GM19328 (cell line): ENCODE results near the gene LMNA.
"Not testable (repeated sequence)": the region's sequence is repeated elsewhere in the genome, so short reads cannot be mapped to it uniquely, and the experiment has no call there.

Source experiments
- ATAC-seq: cut with Tn5 transposase; IDR thresholded peaks from one replicate; pipeline ENCODE4 v1.9.1; 2021; ENCODE audit warnings: mild to moderate bottlenecking, moderate library complexity; ENCODE audit not compliant: unreplicated experiment

Gene LMNA

DNA sequence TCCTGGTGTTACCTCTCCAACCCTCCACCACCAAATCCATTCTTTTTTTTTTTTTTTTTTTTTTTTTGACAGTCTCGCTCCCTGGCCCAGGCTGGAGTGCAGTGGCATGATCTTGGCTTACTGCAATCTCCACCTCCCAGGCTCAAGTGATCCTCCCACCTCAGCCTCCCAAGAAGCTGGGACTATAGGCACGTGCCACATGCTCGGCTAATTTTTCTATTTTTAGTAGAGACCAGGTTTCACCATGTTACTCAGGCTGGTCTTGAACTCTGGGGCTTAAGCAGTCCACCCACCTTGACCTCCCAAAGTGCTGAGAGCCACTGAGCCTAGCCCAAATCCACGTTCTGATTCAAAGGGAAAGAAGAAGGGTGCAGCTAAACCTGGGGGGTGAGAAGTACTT, 6.5 kb downstream of the LMNA start:
- not testable (repeated sequence) for ATAC-seq

DNA sequence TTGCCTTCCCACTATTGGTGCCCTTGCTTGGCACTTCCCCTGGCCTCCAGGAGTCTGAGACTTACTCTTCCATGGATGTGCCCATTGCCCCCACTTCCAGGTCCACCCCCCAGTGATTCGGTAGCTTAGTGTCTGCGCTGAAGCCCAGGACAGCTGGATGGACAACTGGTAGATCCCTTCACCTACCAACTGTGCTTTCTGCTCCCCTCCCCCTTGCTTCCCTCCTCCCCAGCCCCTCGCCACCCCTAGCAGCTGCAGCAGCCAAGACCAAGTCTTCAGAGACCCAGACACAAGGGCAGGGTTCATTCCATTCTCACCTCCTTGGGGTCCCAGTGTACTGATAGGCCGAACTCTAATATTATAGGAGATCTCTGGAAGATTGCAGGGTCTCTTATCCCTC, 6.9 kb downstream of the LMNA start:
- ATAC-seq: no peak

DNA sequence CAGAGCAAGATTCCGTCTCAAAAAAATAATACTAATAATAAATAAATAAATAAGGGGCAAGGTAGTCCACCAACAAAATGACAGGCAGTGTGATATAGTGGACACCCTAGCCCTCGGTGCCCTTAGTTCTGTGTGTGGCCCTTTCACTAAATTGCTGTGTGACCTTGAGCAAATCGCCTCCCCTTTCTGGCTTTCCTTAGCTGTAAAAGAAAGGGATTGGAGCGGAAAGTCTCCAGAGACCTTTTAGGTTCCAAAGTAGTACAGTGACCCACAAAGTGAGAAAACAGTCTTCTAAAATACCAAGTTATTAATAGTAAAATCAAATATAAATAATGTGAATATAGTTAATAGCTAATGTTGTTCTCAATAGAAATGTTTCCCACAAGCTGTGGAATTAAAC, 7.6 kb downstream of the LMNA start:
- no peak for ATAC-seq

DNA sequence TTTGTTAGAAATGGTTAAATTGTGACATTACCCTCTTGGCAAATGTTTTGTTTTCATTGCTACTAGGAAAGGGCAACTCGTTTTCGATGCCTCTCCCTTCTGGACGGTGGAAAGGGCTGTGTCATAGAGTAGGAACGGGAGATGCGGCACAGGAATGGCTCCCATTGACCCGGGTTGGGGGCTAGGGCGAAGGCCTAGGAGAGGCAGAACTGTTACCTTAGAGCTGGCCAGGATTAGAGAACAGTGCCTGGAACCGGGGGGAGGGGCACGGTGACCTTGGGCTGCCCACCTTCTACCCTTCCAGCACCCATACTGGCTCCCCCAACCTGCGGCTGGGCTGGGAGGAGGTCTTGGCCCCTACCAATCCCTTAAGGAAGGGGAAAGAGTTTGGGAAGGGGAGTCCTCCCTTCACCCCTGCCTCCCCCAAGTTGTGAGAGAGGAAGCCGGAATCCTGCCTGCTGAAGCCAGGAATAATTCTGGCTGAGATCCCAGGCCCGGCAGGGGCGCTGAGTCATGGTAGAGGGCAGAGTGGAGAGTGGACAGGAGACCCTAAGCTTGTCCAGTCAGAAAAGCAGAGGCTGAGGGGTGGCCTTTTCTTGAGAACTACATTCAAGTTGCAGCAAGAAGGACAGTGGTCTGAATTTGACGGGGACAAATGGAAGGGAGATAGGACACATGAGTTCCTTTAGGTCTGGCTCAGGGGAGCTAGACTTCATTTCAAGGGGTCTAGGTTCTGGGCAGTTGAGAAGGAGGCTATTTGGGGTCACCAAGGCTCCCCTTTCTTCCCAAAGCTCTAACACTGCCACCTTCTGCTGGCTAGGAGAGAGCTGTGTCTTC, 8.2 kb downstream of the LMNA start:
- no peak for ATAC-seq

DNA sequence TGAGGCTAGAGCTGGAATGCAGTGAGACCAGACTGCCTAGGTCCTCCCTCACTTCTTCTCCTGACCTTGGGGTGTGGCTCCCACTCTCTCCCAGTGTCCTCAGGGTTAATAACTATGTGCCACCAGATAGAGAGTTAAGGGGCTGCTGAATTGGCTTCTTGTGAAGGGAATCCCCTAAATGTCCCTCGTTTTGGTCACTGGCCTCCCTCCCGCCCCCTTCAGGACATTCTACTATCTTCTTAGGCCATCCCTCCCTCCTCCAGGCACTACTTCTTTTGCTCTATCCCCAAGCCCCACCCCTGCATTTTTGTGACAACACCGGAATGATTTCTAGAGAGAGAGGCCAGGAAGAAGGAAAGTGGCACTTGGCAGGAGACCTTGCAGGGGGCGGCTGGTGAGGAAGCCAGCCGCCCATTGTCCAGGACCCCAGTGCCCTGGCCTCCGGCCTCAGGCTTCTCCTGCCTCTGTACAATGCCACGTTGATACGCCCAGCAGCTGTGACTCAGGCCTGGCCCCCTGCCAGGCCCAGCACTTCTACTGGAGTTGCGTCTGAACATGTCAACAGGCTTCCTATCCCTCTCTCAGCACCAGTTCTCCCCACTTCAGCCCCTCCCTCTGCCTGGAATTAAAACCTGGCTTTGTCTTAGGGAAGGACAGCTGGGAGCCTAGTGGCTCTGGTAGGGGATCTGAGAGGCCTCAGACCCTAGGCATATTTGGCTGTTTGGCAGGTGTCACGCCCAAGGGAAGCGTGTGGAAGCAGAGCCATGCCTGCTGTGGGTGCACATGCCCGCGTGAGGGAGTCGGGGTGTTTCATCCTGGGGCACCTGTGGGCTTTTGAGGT, 9.1 kb downstream of the LMNA start:
- ATAC-seq: no peak

DNA sequence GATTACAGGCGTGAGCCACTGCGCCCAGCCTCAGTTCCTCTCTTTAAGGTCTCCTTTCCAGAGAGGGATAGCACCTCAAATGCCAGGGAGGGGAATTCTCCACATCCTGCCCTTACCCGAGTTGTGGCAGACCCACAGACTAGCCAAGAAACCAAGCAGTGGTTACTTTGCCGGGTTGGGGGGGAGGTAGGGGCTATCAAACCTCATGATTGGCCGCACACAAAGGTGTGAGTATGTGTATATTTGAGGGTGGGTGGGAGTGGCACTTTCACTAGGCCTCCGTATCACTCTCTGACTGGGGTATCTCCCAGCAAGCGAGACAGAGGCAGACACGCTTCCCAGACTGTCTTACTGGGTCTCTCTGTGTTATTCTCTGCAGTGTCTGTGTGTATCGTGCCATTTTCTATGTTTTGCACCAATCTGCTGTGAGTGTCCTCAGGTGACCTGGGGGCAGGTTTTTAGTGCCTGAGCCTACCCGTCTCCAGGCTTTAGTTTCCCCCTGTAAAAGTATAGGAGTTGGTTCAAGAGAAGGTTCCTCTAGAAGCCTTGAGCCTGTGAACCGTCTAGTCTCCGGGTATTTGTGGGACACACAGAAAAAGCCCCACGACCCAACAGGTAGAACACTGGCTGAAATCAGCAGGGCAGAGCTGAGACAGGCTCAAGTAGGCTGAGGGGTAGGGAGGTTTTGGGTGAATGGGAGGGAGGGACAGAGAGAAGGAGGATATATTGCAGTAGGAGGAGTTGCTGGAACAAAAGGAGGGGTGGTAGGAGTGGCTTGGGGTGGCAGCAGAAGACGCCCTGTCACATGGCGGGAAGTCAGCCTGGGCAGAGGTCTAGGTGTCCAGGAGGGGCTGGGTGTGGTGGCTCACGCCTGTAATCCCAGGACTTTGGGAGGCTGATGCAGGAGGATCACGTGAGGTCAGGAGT, 10.3 kb downstream of the LMNA start:
- no peak for ATAC-seq

DNA sequence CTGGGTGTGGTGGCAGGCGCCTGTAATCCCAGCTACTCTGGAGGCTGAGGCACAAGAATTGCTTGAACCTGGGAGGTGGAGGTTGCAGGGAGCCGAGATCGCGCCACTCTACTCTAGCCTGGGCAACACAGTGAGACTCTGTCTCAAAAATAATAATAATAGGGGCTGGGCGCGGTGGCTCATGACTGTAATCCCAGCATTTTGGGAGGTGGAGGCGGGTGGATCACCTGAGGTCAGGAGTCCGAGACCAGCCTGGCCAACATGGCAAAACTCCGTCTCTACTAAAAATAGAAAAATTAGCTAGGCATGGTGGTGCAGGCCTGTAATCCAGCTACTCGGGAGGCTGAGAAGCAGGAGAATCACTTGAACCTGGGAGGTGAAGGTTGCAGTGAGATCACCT, 11.0 kb downstream of the LMNA start:
- not testable (repeated sequence) for ATAC-seq

DNA sequence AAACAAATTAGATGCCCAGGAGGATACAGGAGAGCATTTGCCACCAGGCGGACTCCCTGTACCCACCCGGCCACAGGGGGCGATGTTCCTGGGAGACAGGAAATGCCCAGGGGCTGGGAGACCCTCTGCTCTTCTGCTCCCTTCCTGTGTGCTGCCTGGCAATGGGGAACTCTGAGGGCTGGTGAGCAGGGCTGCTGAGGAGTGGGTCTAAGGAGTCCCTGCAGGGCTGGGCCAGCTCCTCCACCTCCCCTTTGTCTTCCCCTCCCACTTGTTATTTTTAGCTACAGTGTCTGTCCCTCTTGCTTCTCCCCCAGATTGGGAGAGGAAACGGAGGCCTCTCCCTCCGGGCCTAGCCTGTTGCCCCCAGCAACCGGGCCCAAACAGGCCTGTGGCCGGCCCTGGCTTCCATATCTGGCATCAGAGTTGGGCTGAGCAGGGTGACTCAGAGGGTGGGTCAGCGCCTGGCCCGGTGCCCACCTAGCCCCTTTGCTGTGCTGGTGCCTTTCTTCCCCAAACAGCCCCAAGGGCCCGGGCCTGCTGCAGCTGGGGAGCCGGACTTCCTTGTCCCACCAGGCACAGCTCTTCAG, 11.6 kb downstream of the LMNA start:
- ATAC-seq: no peak

DNA sequence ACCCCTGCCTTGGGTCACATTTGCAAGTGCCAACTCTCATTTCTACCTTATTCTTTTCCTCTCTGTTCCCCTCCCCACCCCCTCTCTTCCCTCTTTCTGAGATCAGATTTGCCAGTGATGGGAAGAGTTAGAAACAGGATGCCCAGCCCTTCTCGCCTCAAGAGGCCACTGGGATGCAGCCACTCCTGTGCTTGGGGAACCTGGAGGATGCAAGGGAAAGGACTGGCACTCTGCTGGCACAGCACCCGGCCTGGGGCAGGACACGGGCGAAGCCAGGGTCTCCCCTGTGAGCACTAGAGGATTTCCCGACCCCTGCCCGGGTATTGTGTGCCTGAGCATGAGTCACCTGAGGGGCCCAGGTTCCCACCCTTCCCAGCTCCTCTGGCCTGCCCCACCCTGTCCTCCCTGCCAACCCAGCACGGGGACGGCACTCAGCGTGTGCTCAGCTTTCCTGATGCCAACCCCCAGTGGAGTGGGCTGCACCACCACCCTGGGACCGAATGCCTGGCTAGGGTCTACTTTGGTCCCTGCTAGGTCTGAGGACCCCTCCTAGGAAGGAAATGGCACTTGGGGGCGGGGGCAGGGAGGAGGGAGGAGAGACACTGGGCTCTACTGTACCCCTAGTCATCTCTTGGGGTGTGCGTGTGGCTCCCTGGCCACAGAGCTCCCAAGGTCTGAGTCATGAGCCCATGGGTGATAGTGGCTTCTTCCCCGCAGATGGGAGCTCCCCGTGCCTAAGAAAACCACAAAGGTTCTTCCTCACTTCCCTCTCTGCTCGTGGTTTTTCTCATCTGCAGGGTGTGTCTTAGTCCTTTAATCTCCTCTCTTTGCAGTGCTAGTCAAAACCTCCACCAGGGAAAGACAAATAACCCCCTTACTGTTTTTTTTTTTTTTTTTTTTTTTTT, 12.4 kb downstream of the LMNA start:
- ATAC-seq: peak; percentile 43

DNA sequence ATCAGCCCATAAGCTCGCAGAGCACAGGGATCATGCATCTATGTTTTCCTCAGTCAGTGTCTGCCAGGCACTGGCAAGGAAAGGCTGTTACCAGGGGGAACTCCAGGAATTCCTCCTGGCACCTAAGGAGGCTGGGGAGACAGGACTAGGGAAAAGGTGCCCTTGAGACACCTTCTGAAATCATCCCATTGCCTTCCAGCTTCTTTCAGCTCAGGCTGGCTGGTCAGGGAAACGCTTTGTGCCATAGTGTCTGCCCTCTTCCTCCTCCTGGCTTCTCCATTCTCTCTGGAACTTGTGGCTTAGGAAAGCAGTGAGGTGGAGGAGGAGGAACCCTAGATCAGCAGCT, 13.8 kb downstream of the LMNA start:
- no peak for ATAC-seq

DNA sequence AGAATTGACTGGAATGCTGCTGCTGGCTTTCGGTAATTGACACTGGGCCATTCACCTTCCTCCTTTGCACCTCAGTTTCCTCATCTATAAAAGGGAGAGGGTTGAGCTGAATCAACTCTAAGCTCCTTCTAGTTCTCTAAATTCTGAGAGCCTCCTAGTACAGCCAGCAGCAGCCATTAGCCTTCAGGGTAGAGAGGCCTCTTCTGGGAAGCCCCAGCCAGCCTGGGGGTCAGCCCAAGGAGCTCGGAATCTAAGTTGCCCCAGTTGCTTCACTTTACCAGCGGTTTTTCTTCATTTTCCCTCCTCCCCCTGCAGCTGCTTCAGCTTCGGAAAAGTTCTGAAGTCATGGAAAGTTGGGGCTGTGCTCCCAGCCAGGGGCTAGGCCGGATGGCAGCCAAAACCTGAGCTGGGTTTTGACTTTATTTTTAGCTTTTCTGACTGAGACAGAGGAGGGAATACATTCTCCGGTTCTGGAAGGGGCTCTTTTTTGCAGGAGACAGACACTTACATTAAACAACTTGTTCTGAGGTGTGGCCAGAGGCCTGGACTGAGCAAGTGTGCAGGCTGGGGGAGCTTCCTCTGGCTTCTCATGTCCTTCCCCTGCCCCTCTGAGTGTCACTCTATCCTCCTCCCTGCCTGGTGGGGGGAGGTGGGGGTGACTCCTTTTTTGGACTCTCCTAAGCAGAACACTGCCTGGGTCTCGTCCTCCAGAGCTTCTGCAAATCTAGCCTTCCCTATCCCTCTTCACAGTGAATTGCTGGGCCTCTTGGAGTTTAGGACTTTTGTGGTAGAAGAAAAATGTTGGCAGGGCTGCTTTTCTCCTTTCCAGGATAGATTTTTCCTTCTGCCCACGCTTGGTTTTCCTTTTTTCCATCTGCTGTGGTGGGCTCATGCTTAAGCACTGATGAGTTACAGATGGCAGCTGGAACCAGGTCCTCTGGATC, 14.4 kb downstream of the LMNA start:
- ATAC-seq: no peak

DNA sequence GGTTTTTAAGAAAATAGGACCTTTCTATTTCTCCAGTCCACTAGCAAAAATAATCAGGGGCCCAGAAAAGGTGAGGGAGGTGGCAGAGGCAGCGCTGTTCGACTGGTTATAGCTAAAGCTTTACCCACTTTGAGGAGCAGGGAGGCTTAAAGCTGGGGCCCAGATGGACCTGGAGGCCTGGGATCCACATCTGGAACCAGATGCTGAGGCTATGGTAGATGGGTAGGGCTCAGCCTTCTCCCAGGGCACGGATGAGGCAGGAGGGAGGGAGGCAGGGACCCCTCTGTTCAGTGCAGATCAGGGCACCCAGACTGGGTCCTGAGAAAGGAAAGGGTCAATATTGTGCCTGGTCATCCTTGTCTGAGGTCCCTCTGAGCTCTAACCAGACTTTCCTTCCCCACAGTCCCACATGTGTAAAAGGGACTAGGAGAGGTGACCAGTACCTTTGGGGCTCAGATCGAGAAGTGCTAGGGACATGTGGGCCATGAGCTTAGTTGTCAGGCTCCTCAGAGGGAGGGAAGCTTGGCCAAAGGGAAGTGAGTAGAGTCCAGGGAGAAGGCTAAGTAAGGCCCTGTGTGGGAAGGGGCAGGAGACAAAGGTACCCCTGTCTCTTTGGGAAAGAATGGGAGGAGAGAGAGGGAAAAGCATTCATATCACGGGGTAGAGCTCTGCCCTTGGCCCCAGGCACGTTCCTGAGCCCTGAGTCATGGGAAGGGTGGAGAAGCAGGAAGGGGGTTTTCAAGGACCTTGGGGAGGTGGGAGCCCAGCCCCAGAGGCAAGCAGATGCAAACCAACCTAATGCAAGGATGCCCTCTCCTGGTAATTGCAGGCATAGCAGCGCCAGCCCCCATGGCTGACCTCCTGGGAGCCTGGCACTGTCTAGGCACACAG, 15.4 kb downstream of the LMNA start:
- ATAC-seq: no peak

DNA sequence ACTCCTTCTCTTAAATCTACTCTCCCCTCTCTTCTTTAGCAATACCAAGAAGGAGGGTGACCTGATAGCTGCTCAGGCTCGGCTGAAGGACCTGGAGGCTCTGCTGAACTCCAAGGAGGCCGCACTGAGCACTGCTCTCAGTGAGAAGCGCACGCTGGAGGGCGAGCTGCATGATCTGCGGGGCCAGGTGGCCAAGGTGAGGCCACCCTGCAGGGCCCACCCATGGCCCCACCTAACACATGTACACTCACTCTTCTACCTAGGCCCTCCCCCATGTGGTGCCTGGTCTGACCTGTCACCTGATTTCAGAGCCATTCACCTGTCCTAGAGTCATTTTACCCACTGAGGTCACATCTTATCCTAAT, 16.0 kb downstream of the LMNA start:
- no peak for ATAC-seq

DNA sequence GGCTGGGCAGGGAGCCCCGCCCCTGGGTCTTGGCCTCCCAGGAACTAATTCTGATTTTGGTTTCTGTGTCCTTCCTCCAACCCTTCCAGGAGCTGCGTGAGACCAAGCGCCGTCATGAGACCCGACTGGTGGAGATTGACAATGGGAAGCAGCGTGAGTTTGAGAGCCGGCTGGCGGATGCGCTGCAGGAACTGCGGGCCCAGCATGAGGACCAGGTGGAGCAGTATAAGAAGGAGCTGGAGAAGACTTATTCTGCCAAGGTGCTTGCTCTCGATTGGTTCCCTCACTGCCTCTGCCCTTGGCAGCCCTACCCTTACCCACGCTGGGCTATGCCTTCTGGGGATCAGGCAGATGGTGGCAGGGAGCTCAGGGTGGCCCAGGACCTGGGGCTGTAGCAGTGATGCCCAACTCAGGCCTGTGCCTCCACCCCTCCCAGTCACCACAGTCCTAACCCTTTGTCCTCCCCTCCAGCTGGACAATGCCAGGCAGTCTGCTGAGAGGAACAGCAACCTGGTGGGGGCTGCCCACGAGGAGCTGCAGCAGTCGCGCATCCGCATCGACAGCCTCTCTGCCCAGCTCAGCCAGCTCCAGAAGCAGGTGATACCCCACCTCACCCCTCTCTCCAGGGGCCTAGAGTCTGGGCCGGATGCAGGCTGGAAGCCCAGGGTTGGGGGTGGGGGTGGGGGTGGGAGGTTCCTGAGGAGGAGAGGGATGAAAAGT, 20.4 kb downstream of the LMNA start:
- ATAC-seq: no peak

DNA sequence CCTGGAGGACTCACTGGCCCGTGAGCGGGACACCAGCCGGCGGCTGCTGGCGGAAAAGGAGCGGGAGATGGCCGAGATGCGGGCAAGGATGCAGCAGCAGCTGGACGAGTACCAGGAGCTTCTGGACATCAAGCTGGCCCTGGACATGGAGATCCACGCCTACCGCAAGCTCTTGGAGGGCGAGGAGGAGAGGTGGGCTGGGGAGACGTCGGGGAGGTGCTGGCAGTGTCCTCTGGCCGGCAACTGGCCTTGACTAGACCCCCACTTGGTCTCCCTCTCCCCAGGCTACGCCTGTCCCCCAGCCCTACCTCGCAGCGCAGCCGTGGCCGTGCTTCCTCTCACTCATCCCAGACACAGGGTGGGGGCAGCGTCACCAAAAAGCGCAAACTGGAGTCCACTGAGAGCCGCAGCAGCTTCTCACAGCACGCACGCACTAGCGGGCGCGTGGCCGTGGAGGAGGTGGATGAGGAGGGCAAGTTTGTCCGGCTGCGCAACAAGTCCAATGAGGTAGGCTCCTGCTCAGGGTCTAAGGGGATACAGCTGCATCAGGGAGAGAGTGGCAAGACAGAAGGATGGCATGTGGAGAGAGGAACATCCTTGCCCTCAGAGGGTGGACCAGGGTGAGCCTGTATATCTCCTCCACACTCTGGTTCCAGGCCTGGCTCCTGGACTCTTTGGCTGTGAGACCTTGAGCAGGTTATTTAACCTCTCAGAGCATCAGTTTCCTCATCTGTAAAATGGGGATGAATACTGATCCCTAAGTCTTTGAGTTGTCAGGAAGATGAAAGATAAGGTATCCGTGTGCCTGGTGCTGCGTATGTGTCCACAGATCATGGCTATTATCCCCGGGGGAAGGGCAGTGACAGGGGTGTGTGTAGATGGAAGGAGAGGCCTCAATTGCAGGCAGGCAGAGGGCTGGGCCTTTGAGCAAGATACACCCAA, 21.7 kb downstream of the LMNA start:
- ATAC-seq: no peak

DNA sequence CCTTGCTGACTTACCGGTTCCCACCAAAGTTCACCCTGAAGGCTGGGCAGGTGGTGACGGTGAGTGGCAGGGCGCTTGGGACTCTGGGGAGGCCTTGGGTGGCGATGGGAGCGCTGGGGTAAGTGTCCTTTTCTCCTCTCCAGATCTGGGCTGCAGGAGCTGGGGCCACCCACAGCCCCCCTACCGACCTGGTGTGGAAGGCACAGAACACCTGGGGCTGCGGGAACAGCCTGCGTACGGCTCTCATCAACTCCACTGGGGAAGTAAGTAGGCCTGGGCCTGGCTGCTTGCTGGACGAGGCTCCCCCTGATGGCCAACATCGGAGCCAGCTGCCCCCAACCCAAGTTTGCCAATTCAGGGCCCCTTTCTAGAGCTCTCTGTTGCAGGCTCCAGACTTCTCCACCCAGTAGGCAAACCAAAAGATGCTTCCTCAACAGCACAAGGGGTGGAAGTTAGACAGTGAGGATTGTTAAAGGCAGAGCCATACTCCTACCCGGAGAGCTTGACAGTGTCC, 22.5 kb downstream of the LMNA start:
- no peak for ATAC-seq
